GDM1 (cell line): ENCODE data around the gene SPATC1L.
"Not testable (repeated sequence)": the region's sequence is repeated elsewhere in the genome, so short reads cannot be mapped to it uniquely, and the experiment has no call there.

Experiments
- DNase-seq: peaks from one replicate; lab custom pipeline; 2025; lab: John Stamatoyannopoulos, UW

SPATC1L gene

DNA sequence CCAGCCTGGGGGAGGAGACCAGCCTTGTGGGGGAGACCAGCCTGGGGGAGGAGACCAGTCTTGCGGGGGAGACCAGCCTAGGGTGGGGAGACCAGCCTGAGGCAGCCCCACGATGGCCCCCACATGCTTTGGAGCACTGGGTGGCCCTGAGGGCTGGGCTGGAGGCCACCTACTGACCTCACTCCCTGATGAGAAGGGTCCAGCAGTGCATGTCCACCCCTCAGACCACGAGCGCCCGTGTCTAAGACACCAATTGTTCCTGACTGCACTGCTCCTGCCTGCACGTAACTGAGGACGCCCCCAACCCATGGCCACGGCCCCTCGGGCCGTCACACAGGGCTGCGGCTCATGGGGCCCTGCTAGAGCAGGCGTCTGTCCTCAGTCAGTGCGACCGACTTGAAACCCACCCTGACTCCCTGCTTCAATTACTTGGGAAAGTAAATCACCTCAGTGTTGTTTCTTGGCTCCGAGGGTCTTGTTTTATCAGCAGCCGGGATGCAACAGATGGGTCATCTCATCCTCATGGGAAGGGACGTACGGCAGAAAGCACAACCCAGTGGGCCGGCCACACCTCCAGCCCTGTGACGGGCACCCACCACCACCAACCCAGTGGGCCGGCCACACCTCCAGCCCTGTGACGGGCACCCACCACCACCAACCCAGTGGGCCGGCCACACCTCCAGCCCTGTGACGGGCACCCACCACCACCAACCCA lies at the start of gene SPATC1L:
SPATC1L (minus strand) TSS at position 550 of the 715 bp plus-strand sequence. CDS start 1,643 bp downstream, outside the sequence.
- DNase-seq: peak; percentile 47

DNA sequence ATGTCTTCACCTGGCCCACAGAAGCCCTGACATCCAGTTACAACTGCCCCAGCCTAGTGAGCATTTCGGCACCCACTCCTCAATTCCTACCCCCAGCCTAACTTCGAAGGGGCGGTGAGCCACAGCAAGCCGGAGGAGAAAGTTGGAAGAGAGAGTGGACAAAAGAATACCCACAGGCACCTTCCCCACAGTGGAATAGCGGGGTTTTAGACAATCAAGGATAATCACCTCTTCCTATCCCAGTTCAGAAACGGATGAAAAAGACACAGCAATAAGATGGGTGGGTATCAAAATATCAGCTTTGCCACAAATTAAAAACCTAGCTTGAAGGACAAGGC lies 45.6 kb upstream of the SPATC1L start:
- DNase-seq: no peak

DNA sequence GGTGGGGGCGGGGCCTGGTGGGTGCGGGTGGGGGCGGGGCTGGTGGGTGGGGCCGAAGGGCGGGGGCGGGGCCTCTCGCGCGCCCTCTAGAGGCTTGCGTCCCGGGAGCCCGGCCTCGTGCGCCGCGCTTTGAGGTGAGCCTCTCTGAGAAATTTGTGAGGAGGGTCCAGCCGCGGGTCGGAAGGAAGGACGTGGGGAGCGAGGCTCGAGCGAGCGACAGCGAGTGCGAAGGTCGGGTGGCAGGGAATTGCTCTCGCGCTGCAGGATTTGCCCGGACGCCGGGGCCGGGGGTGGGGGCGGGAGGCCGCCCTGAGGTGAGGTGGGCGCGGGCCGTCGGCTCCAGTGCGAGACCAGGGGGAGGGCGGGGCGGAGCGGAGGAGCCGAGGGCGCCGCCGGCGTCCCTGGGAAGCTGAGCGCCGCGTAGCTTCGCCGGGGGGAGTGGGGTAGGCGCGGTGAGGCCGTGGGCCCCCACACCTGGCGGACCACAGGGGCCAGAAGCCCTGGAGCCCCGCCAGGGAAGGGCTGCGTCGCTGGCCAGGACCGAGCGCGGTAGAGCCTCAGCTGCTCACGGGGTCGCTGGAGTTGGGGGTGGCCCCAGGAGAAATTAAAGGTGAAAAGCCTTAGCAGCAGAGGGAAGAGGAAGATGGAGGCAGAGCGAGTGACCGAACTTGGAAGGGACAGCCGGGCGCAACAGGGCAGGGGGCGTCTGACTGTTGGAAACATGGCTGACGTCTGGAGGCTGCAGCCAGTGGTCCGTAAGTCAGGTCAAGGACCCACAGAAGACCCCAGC lies 45.1 kb upstream of the SPATC1L start:
- no peak for DNase-seq

DNA sequence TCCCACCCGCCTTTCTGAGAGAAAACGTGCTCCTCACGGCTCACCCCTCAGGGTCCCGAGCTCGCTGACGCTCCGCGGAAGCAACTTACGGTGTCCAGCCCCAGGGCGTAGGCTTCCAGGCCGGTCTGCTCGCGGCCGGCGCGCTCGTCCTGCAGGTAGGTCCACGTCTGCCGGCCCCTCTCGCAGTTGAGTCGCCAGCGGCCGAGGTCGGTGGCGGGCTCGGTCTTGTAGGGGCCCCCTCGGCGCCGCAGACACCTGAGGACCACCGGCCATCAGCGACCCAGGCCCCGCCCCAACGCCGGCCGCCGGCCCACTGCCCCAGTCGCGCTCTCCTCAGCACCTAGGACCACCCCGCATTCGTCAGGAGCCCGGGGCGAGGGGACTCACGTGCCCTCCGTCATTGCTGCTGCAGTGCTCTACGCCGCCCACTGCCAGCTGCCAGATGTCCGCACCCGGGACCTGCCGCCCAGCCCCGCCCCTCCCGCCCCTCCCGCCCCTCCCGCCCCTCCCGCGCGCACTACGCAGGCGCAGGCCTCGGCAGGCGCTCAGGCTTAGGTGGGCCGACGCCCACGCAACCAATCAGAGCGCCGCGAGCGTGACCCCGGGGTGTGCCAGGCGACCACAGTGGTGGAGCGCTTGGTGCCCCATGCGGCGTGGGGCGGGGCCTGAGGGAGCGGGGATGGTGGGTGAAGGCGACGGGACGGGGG lies 44.2 kb upstream of the SPATC1L start, which contains the start of gene LSS:
LSS (minus strand) TSS at position 430 of the 707 bp plus-strand sequence; CDS start at position 401, 29 bp downstream.
- peak; percentile 97 for DNase-seq

DNA sequence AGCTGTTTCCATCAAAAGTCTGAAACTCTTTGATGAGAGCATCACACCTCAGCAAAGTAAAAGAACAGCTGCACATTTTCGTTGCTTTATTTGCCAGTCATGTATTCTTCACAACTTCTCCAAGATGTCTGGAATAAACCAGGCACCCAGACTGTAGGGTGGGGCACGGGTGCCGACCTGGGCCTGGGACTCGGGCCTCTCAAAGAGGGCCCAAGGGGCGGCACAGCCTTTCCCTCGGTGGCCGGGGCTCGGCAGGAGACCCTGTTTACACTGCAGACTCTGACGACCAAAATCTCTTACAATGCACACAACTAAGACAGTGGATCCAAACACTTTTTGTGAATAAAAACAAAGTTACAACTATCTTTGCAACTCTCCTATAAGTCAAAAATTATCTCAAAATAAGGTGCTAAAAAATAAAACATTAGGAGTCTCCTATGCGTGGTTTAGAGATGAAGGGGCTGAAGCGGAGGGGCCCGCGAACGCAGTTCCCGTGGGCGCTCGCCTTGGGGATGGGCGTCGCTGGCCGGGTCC lies 43.6 kb upstream of the SPATC1L start:
- DNase-seq: no peak

DNA sequence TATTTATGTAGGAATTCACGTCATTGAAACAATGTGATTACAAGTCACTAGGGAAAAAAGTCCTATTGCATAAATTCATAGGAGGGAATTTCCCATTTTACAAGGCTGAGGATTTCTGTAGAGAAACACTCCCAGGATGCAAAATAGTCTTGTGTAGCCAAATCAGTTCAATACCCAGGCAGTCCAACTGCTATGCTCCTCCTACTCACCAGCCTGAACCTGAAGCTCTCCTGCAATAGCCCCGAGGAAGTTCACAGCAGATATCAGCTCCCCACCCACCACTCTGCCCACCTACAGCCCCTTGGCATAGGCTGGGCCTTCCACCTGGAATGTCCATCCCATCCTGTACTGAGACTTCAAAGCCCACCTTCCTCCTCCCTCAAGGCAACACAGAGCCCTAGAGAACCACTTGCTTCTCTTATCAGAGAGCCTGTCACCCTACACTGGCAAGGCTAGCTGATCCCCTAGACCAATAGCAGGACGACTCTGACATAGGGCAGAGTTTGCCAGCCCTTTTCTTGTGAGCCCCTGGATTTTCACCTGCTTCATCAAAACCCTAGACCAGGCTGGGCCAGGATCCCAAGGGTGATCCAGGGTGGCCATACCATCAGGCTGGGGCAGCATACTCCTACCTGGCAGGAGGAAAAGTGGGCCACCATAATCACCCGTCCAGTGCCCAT lies 42.8 kb upstream of the SPATC1L start:
- DNase-seq: no peak

DNA sequence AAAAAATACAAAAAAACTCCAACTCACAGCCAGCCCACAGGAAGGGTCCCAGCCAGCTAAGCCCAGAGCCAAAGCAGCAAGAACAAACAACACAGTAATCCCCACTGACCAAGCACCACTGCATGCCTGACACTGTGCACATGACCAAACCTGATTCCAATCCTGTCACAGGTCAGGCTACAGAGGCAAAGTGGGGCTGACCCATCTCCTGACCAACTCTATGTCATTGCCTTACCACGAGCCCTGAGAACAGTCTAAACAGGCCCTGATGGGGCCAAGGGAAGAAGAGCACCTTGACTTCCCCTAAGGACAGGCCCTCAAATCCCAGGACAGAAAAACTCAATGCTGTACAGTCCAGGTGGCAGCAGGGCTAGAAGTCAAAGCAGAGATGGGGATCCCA lies 41.9 kb upstream of the SPATC1L start:
- no peak for DNase-seq

DNA sequence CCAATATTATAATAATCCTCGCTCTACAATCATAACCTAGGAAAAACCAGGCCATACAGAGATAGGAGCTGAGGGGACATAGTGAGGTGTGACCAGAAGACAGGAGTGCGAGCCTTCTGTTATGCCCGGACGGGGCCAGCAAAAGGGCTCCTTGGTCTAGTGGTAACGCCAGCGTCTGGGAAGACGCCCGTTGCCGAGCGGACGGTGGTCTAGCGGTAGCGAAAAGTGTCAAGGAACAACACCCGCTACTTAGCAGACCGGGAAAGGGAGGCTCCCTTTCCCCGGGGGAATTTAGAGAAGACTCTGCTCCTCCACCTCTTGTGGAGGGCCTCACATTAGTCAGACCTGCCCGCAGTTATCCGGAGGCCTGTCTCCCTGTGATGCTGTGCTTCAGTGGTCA lies 39.4 kb upstream of the SPATC1L start:
- DNase-seq: not testable (repeated sequence)

DNA sequence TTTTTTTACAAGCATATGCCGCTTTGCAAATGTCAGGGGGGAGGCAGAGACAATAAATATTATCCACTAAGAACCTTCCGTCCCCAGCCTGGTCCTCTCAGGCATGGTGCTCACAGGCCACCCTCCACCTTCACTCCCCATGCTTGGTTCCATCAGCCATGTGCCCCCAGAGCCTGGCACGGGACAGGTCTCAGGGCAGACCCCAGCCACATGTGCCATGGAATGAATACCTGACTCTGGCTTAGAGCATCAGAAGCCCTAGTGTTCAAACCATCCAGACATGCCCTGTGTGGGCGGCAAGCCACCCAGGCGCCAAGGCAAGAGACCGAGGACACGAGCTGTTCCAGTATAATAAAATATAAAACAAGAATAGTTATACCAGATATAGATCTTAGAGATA lies 39.0 kb upstream of the SPATC1L start:
- DNase-seq: no peak

DNA sequence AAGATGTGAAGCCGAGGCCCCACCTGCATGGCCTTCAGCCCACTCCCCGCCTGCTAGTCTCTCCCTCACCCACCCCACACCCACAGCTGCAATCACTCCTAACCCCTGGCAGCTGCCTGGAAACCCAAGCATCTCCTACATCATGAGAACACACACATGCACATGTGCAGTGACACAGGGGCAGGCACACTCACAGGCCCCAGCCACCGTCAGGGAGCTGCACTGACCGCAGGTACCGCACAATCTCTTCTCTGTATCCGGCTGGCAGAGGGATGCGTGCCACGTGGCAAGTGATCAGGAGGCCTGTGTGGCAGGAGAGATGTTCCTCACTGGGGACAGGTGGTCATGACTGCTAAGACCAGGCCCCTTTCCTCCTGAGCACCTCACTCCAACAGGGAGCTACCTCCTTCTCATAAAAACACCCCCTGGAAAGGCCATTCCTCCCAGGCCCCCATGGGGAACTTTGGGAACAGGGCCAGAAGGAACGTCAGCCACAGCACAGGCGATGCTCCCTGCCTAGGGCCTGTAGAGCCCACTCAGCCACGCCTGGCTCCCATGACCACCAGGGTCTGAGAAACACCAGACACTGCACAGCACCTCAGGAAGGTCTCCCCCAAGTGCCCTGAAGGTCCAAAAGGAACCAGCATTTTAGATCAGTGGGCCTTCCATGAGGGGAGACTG lies 38.3 kb upstream of the SPATC1L start:
- DNase-seq: no peak

DNA sequence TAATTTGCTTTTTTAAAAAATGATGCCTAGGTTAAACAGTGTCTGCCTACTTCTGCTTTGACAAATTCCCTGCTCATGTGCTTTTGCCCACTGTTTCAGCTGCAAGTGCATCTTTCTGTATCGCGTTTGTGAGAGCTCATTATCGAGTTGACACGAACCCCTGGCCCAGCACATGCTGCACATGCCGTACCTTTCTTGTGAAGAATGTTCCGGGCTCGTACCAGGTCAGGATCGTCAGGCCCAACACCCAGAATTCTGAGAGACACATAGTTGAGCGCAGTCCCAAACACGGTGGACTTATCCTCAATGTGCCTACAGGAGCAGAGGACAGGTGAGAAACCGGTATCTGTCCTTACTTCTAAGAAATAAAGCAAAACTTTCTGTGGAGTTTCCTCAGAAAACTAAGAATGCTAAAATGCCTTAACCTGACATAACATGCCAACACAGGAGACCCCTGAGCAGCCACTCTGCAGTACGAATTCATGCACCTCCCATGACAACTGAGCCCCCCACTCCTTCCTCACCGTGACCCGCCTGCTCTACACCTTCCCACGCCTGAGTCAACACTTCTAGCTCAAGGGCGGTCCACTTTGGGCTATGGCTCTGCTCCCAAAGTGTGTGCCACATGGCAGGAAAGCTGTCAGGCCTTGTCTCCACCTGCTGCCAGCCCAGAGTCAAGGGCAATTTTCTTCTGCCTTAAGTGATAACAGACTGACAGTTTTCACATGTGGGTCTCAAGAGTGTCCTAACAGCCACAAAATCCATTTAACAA lies 37.6 kb upstream of the SPATC1L start:
- DNase-seq: no peak

DNA sequence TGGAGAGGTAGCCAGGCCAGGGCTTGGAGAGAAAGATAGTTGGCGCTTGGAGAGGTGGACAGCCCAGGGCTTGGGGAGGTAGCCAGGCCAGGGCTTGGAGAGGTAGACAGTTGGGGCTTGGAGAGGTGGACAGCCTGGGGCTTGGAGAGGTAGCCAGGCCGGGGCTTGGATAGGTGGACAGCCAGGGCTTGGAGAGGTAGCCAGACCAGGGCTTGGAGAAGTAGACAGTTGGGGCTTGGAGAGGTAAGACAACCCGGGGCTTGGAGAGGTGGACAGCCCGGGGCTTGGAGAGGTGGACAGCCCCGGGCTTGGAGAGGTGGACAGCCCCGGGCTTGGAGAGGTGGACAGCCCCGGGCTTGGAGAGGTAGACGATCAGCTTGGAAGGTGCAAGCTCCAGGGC lies 36.6 kb upstream of the SPATC1L start:
- DNase-seq: no peak

DNA sequence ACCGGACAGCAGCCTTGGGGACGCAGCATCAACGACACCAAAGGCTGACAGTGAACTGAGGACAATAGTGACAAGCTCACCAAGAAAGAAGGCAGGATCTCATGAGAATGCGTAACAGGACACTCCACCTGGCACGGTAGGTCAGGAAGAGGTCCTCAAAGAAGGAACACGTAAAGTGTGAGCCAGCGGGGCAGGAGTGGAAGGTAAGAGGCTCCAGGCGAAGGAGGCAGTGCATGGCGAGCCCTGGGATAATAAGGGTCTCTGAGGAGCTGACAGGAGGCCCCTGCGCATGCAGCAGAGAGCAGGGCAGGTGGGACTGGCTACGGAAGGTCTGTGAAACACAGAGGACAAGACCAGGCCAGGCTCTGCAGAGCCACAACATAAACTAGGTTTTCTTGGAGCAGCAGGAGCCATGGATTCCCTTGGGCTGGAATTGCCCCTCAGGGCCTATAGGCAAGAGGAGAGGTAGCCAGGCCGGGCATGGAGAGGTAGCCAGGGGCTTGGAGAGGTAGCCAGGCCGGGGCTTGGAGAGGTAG lies 36.1 kb upstream of the SPATC1L start:
- DNase-seq: no peak

DNA sequence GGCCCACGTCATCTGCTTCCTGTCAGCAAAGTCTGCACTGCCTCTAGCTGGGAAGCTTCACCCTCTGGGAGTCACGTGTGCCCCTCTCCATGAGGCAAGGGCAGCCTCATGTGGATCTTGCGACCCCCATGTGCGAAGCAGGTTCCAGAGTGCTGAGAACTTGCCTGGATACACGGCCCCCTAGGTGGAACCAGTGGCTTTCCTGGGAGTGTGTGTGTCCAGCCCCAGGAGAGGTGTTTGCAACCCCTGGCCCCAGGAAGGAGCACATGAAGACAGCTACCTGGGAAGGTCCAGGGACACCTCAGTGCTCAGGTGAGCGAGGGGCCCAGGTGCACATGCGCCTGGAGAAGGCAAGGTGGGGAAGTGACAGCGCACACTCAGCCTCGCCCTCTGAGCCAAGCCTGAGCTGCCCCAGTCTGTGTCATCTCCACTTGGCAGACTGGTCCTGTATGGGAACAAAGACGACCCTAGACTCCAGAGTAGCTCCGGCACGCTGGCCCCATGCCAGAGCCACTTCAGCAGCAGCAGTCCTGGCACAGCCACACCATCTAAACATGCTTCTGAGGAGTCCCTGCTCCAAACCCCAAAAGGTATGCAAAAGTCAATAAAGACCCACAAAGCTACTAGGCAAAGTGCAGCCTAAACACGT lies 35.5 kb upstream of the SPATC1L start:
- DNase-seq: no peak

DNA sequence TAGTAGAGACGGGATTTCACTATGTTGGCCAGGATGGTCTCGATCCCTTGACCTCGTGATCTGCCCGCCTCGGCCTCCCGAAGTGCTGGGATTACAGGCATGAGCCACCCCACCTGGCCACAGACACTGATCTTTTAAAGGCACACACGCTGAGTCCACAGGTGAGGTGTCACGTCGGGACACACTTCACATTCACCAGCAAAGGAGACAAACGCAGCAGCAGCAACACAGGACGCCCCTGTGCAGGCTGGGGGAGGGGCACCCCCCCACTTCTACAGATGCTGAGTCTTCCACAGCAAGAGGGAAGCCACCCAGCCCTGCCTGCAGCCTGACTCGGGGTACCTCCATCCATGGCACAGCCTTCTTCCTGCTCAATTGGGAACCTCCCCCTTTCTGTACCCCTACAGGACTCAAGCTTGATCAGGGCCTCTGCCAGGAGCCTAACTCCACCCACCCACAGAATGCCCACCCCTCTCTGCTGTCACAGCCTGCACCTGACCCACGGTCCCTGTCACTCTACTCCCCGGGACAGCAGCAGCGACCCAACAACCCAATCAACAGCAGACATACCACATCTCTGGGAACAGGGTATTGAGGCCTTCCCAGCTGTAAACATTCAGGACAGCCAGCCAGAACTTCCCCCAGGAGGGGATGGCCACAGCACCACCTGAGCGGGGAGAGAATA lies 34.8 kb upstream of the SPATC1L start:
- no peak for DNase-seq

DNA sequence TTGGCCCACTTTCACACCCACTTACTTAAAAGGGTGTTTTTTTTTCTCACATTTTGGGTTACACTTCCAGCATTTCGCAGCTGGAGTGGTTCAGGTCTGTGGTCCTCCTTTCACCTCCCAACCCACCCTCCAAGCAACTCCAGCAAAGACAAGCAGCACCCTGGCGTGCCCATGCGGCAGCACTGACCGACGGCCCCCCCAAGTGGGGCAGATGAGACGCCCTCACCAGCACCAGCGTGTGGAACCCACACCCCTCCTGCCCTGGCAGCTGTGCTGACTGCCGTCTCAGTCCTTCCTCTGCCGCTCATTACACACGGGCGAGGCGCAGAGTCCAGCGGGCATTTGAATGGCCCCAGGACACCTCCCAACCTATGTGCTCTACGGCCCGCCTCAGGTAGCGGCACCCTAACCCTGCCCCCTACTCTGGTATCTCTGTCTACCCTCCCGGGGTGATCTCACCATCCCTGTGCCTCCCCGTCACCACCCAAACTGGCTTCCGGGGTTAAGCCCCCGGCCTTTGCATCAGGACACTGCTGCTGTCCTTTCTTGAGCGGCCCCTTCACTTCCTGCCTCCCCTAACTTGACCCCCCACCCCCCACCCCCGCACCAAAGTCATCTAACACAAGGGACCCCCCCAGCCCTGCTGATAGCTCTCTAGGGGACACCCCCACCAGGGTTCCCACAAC lies 33.4 kb upstream of the SPATC1L start:
- no peak for DNase-seq

DNA sequence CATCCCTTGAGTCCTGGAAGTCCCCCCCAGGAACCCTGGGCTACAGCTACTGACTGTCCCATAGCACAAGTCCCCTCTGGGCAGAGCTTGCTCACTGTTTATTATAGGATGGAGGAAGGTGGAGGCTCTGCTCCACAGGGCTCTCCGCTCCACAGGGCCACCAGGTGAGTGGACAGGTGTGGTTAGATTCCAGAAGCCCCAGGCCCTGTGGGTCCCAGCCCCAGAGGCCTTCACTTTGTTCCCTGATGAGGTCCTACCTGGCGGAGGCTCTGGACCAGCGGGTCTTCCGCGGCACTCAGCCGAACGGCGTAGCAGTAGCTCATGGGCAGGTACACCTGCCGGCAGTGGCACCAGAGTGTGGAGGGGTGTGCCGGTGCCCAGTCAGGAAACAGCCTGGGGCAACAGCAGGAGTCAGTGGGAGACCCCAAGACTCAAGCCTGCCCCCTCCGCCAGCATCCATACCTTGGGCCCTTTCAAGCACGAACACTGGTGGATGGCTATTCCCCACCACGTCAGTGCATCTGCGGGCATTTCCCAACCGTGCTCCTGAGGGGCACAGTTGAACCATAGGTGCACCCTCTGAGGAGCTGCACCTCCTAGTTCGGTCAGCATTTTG lies 32.0 kb upstream of the SPATC1L start:
- DNase-seq: no peak

DNA sequence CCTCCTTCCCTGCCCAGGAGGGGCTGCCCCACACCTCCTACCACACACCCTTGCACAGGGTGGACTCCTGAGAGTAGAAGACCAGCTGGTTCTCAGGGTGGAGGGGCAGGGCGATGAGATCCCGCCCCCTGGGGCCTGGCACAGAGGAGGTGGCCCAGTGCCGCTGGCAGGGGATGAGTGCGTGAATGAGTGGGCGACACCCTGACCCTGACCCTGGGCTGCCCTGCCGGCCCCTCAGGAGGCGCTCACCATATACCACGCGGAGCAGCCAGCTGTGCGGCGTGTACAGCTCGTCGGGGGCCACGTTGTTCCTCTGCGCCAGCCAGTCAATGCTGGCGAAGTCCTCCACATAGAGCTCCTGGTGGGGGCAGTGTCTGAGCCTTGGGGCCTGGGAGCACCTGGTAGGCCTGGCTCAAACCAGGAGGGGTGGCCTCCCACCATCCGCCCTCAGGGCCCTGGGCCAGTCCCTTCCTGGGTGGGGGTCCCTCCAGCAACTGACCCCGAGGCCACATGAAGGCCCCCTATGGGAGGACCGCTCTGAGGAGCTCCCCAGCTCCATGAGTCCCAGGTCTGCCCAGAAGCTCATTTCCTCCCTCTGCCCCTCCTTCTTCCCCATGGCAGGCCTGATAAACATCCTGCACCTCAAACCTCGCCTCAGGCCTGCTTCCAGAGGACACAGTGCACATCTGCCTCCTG lies 31.3 kb upstream of the SPATC1L start:
- DNase-seq: no peak
